B cell (primary cell): Measurements from ENCODE around the gene UMODL1.

ENCODE experiments used
- EZH2 ChIP-seq: IDR thresholded peaks from 2 replicates; pipeline ENCODE4 v1.6.1; 2012; ENCODE audit warnings: borderline replicate concordance, low read depth, mild to moderate bottlenecking, moderate library complexity, low read length; ENCODE audit not compliant: insufficient read depth, poor library complexity, severe bottlenecking
- TF ChIP-seq, protein P1 (sequence below): fragments of 200-600 bp; IDR thresholded peaks from one replicate; pipeline ENCODE4 v1.8.0; 2022; ENCODE audit warnings: antibody characterized with exemption, mild to moderate bottlenecking

DNA sequence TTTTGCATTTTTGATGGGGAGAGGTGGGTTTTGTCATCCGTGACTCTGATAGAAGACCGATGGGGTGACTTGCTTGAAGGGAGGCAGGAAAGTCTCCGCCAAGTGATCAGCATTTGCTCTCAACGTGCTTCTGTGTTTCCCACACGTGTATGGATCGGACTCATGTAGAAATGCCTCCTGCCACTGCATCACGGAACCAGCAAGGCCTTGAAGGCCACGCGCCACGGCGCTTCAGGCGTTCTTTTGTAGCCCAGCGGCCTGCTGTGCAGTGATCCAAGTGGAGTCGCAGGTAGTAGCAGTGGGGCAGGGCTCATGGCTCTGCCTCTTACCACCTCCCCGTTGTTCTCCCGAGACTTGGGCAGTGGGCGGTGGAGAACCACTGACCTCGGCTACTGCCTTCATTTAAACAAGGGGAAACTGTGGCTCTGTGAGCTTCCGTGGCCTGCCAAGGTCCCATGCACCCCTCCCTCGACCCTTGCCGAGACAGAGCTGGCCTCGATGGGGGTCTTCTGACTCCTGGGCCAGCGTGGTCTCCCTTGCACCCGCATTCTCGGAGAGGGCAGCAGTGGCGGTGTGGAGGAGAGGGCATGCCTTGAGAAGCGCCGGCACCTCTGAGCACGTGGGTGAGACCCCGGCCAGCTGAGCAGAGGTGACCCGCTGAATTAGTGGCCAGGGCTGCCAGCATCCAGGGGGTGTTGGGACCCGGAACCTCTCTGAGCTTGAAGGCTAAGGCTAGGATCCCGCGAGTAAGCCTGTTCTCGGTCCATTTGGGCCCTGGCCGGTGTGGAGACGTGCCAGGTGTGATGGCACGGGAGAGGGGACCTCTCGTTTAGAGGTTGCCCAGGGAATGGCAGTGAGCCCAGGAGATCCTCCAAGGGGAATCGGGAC lies 101.7 kb downstream of the UMODL1 start:
- TF ChIP-seq, protein P1, sequence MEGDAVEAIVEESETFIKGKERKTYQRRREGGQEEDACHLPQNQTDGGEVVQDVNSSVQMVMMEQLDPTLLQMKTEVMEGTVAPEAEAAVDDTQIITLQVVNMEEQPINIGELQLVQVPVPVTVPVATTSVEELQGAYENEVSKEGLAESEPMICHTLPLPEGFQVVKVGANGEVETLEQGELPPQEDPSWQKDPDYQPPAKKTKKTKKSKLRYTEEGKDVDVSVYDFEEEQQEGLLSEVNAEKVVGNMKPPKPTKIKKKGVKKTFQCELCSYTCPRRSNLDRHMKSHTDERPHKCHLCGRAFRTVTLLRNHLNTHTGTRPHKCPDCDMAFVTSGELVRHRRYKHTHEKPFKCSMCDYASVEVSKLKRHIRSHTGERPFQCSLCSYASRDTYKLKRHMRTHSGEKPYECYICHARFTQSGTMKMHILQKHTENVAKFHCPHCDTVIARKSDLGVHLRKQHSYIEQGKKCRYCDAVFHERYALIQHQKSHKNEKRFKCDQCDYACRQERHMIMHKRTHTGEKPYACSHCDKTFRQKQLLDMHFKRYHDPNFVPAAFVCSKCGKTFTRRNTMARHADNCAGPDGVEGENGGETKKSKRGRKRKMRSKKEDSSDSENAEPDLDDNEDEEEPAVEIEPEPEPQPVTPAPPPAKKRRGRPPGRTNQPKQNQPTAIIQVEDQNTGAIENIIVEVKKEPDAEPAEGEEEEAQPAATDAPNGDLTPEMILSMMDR = no peak
- TF ChIP-seq EZH2 = no peak
